HG03469 (cell line): ENCODE data around the gene ZBTB42.

Source experiments
- ATAC-seq: cut with Tn5 transposase; IDR thresholded peaks from one replicate; pipeline ENCODE4 v1.9.1; 2021; ENCODE audit warnings: mild to moderate bottlenecking, moderate library complexity, moderate number of reproducible peaks; ENCODE audit not compliant: unreplicated experiment

ZBTB42 gene

DNA sequence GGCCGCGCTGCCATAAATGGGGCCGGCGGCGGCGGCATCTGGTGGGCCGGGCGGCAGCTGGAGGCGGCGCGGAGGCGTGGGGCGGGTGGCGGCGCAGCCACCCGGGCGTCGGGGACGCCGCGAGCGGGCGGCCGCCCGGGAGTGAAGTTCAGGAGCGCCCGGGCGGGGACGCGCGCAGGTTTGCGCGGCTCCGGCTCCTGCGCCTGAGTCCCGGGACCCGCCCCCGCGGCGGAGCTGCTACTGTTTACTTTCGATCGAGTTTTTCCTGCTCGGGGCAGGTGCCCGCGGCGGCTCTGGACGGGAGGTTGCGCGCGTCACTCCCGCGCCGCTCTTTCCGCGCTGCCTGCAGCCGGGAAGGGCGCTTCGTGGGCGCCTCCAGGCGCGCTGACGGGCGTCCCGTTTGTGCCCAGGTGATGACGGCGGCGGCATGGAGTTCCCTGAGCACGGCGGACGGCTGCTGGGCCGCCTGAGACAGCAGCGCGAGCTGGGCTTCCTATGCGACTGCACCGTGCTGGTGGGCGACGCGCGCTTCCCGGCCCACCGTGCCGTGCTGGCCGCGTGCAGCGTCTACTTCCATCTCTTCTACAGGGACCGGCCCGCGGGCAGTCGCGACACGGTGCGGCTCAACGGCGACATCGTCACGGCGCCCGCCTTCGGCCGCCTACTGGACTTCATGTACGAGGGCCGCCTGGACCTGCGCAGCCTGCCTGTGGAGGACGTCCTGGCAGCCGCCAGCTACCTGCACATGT, at the start of gene ZBTB42:
Gene ZBTB42 (plus strand): TSS at position 331 of the 749 bp plus-strand sequence. CDS start 97 bp downstream, at position 428.
- no peak for ATAC-seq

DNA sequence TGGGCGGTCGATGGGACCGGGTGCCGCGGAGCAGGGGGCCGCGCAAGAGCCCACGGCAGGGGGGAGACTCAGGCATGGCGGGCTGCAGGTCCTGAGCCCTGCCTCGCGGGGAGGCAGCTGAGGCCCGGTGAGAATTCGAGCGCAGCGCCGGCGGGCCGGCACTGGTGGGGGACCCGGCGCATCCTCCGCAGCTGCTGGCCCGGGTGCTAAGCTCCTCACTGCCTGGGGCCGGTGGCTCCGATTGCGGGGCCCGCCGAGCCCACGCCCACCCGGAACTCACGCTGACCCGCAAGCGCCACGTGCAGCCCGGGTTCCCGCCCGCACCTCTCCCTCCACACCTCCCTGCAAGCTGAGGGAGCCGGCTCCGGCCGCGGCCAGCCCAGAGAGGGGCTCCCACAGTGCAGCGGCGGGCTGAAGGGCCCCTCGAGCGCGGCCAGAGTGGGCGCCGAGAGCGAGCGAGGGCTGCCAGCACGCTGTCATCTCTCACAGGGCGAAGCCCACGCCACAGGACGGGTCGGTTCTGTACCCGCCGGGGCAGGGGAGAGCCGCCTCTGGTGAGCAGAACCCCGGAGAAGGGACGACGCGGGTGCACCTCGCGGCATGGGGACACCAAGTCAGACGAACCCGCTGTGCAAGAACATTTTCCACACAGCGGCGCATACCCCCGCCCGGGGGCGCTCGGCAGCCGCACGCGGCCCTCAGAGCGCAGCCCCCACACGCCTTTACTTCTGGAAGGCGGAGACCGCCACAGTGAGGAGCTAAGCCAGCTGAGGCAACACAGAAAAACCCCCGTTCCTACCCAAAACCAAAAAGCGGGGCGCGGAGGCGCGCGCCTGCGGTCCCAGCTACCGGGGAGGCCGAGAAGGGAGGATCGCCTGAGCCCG, 49.1 kb upstream of the ZBTB42 start:
- ATAC-seq = no peak

DNA sequence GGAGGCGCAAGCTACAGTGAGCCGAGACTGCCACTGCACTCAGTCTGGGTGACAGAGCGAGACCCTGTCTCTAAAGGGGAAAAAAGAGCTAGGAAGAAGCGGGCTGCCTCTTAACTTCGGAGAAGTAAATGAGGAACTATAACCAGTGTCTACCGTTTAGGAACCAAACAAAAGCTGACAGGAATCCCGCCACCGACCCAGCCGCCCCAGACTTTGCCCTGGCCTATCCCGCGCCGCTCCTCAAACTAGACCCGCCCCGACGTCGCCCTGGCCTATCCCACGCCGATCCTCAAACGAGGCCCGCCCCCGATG, 48.5 kb upstream of the ZBTB42 start:
- no peak for ATAC-seq

GRCh38 chr14:104752735-104753527, 48.0 kb upstream of the ZBTB42 start, which contains the start of gene SIVA1:
TSS of gene SIVA1 (plus strand) at chr14:104753147. CDS start at chr14:104753202, 55 bp downstream.
- ATAC-seq = peak; percentile 80

- no peak for ATAC-seq
Measured at GRCh38 chr14:104753528-104754212, 47.2 kb upstream of the ZBTB42 start.

GRCh38 chr14:104754213-104754851, 46.6 kb upstream of the ZBTB42 start:
- no peak for ATAC-seq

- ATAC-seq = no peak
Measured at GRCh38 chr14:104755621-104756020, 45.3 kb upstream of the ZBTB42 start.

DNA sequence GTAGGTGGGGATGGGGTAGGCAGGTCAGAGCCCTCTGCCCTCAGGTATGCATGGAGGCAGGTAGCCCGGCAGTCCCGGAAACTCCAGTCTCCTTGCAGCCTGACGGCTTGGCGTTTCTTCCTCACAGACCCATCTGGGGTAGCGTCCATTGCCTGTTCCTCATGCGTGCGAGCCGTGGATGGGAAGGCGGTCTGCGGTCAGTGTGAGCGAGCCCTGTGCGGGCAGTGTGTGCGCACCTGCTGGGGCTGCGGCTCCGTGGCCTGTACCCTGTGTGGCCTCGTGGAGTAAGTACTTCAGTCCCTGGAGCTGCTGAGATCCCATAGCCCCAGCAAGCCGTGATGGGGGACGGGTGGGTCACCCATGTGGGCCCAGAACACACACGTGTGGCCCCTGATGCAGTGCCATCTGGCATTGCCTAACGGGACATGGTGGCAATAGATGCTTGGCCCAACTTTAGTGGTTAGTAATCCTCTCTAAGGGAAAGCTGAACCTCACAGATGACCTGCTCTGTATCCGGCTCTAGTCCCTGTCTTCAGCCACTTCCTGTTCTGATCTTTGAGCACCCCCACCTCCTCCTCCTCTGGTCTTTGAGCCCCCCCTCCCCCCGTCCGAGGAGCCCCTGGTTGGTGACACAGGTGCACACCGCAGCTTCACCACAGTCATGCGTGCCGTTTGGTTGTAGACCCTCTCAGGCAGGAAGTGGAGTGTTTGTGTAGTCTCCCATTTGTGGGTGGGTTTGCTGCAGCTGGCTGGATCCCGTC, 44.2 kb upstream of the ZBTB42 start:
- ATAC-seq = no peak

GRCh38 chr14:104757238-104757585, 43.7 kb upstream of the ZBTB42 start:
- no peak for ATAC-seq

GRCh38 chr14:104757681-104758392, 43.1 kb upstream of the ZBTB42 start:
- no peak for ATAC-seq

DNA sequence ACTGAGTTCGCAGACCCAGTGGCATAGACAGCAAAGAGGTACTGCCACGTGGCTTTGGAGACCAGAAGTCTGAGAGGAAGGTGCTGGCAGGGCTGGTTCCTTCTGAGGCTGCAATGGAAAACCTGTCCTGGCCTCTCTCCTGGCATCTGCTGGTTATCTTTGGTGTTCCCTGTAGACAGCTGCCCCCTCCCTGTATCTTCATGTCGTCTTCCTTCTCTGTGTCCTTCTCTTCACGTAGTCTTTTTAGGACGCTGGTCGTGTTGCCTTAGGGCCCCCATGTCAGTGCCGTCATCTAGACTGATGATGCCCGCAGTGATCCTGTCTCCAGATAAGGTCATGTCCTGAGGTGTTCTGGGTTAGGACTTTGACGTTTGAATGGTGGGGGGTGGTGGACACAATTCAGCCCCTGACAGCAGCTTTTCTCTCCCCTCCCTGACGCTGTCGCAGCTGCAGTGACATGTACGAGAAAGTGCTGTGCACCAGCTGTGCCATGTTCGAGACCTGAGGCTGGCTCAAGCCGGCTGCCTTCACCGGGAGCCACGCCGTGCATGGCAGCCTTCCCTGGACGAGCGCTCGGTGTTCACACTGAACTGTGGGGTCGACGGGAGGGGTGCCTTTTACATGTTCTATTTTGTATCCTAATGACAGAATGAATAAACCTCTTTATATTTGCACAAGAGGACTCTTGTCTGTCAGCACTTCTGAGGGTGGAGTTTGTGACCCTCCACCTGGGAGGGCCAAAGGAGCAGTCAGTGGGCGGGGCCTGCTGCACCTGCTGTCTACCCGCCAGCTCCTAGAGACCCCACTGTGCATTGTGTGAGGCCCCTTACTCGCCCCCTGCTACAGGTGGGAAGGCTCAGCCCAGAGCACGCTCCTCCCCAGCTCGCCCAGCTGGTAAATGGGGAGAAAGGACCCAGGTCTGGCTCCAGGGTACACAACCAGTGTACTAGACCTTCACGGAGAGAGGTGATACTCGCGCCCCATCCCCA, 41.6 kb upstream of the ZBTB42 start:
- no peak for ATAC-seq

DNA sequence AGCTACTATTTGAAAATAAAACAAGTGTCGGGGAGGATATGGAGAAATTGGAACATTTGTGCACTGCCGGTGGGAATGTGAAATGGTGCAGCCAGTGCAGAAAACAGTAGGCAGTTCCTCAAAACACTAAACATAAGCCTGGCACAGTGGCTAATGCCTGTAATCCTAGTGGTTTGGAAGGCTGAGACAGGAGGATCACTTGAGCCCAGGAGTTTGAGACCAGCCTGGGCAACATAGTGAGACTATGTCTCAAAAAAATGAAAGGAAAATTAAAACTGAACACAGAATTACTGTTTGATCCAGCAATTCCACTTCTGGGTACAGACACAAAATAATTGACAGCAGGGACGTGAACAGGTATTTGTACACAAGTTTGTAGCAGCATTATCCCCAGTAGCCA, 35.4 kb upstream of the ZBTB42 start:
- no peak for ATAC-seq

- no peak for ATAC-seq
Measured at GRCh38 chr14:104766256-104766862, 34.5 kb upstream of the ZBTB42 start.

DNA sequence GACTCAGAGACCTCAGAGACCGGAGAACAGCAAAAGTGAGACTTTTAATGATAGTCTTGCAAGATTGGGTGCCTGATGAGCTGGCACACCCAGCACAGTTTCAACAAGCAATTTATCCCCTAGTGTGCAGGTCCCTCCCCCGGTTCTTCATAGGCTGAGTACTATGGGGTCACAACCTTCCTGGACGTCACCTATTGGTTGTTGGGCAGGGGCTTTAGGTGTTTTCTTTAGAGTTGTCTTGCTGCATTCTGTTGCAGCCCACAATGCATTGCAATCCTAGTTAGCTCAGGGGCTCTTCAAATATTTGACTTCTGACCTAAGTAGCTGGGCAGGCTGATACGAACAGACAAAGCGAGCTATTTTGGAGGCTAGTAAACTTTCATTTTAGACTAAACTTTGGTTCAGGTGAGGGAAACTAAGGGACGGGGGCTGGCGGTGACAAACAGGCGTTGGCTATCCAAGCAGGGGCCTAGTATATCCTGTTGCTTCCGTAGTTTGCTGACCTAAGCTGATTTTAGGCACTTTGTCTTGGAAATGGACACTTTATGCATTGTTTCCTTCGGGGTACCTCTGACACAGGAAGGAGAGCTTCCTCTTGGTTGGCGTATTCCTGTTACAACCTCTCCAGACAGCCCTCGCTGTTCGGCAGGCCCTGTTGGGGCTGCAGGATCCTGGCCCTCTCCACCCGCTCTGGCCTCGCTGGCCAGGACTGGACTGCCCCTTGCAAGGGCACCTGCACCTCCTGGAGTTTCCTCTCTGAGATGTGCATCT, 33.9 kb upstream of the ZBTB42 start:
- ATAC-seq = no peak

DNA sequence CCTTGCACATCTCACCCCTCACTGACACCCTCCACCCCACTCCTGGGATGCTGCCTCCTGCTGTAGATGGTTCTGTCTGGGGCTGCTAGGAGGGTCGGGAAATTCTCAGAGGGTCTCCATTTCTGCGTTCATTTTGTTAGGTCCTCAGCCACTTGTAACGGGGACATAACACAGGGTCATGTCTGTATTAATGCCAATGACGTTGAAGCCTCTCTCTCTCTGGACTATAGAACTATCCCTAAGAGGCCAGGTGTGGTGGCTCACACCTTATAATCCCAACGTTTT, 33.3 kb upstream of the ZBTB42 start:
- ATAC-seq = no peak

- no peak for ATAC-seq
Measured at GRCh38 chr14:104768437-104769323, 32.2 kb upstream of the ZBTB42 start.
